Naive thymus-derived CD8-positive, alpha-beta T cell (primary cell): ENCODE data around the gene EDIL3. TPM values are rescaled to one million over a fixed set of nuclear protein-coding genes. Genes with fewer than 3 reads are reported as not detected.
"Not testable (repeated sequence)": the region's sequence is repeated elsewhere in the genome, so short reads cannot be mapped to it uniquely, and the experiment has no call there.

Experiments used
- ATAC-seq, 2 donors: fragments of 150-1000 bp; cut with Tn5 transposase in 1 of 2; sonication (Bioruptor Pico), chemical (Tn5 transposase) in 1 of 2; 1 replicate in 1 of 2; 2 replicates in 1 of 2; pipeline ENCODE4 v1.10.0; 2021; ENCODE audit warnings: mild to moderate bottlenecking in 2 of 2, moderate library complexity in 2 of 2
- POLR2A ChIA-PET: fragments of 350-600 bp; sonication (Branson Sonifier 250); formaldehyde crosslinking; loops from one replicate; lab custom pipeline; 2021; ENCODE audit warnings: antibody characterized with exemption; lab: Charles Lee
- DNase-seq, 10 donors: peaks; one replicate each; pipeline versions ENCODE4 v3.0.0 to v3.0.0-alpha.2; 2020 to 2022
- H3K27ac Mint-ChIP-seq, 10 donors: one replicate each; pipeline ENCODE4 v1.8.0; 2020 to 2022; ENCODE audit warnings: mild to moderate bottlenecking in 10 of 10, mixed read lengths in 10 of 10, moderate library complexity in 4 of 10, inconsistent platforms in 1 of 10
- H3K27me3 Mint-ChIP-seq, 5 donors: one replicate each; pipeline ENCODE4 v1.8.0; 2021 to 2022; ENCODE audit warnings: mixed read lengths in 5 of 5
- H3K36me3 Mint-ChIP-seq, 3 donors: one replicate each; pipeline ENCODE4 v1.8.0; 2020 to 2022; ENCODE audit warnings: mixed read lengths in 3 of 3, mild to moderate bottlenecking in 2 of 3, inconsistent platforms in 1 of 3
- H3K4me1 Mint-ChIP-seq, 4 donors: one replicate each; pipeline ENCODE4 v1.8.0; 2021 to 2022; ENCODE audit warnings: mixed read lengths in 4 of 4
- H3K4me3 Mint-ChIP-seq, 10 donors: one replicate each; pipeline ENCODE4 v1.8.0; 2020 to 2022; ENCODE audit warnings: mild to moderate bottlenecking in 10 of 10, mixed read lengths in 10 of 10, moderate library complexity in 6 of 10, inconsistent platforms in 1 of 10
- H3K9me3 Mint-ChIP-seq, 9 donors: one replicate each; pipeline ENCODE4 v1.8.0; 2020 to 2022; ENCODE audit warnings: mixed read lengths in 9 of 9, mild to moderate bottlenecking in 3 of 9, inconsistent platforms in 1 of 9, moderate library complexity in 1 of 9
- polyA plus RNA-seq, 3 donors: library from polyadenylated mRNA; unstranded; fragments of 300-500 nt; fragmentation: Illumina TruSeq; gene quantifications; one replicate each; pipeline ENCODE4 v1.2.3, GENCODE V29; 2021
- total RNA-seq, 8 experiments: library from RNA in 2 of 8; stranded (reverse) in 2 of 8; gene quantifications; one replicate each; pipeline ENCODE4 v1.2.3 and lab custom pipeline; 2021 to 2026

The EDIL3 gene
- total and polyA plus RNA-seq, 5 experiments from 2014 or later = not detected

DNA sequence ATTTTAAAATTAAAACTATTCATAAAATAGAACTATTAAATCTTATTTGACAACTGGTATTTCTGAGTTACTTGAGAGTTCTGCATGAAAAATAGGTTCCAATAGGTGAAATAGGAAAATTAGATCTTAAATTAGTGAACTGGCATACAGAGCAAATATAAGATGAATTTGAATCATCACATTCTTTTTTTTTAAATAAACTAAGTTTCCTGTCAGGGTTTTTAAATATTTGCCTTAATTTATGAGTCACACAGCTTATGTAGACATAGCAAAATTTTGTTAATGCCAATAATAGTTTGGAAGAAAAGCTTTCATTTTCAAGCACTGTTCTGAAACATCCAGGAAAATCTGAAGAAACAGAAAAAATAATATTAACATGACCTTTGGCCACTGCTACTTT lies 352.4 kb downstream of the EDIL3 start:
- Mint-ChIP-seq H3K4me3 (no peak overlapping the region), H3K27me3 (no peaks in the 10 kb centered on the region), H3K27ac (no peak overlapping the region), H3K4me1 (no peaks in the 10 kb centered on the region), H3K36me3 (no peaks in the 10 kb centered on the region), H3K9me3 (peaks cover 0 to 13% (median 3%) of the 10 kb centered on the region in 9 donors)
- POLR2A ChIA-PET = no interaction called here
- no peak for ATAC-seq
- no peak for DNase-seq

DNA sequence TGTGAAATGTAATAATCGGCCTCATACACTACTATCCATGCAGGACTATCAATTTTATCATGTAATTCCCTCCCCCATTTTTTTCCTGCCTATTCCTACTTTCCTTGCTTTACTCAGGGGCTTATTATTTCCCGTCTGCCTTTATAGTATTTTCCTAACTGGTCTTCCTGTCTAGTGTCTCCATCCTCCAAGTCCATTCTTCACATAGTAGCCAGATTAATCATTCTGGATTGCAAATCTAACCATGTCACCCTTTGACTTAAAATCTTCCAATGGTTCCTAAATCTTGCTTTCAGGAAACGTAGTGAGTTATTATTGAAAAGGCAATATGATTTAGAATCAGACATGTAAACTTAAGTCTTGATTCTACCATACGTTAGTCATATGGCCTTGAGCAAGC lies 356.6 kb downstream of the EDIL3 start:
- Mint-ChIP-seq H3K27ac (no peak overlapping the region), H3K27me3 (no peaks in the 10 kb centered on the region), H3K9me3 (peaks cover 0 to 13% (median 3%) of the 10 kb centered on the region in 9 donors), H3K4me1 (no peaks in the 10 kb centered on the region), H3K36me3 (no peaks in the 10 kb centered on the region), H3K4me3 (no peak overlapping the region)
- ATAC-seq = no peak
- no peak for DNase-seq
- POLR2A ChIA-PET = no interaction called here

- H3K4me1 Mint-ChIP-seq, H3K9me3 Mint-ChIP-seq, H3K27ac Mint-ChIP-seq, DNase-seq, H3K4me3 Mint-ChIP-seq, POLR2A ChIA-PET, ATAC-seq, H3K36me3 Mint-ChIP-seq, H3K27me3 Mint-ChIP-seq: not testable (repeated sequence)
Observed at GRCh38 chr5:84018521-84018920, 366.2 kb downstream of the EDIL3 start.

DNA sequence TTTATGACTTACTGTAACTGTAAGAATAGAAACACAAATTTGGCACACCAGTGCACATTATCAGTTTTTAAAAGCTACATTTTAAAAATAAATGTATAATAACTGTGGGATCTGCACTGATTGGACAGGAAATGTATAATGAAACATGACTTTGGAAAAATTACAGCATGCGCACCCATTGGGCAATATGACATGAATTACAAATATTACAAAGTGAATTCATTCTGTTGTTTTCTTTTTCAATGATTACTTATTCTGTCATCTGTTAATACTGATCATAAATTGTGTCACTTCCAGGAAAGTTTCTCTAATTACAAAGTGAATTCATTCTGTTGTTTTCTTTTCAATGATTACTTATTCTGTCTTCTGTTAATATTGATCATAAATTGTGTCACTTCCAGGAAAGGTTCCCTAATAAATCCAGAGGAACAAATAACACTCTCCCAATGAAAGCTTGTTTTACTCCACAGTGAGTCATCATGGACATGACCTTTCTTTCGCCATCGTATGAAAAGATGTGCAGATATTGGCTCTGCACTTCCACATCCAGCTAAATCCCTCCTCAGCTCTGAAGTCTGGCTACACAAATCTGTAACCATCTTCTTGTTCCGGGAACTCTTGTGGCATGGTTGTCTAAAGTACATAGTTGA lies 367.0 kb downstream of the EDIL3 start:
- Mint-ChIP-seq H3K27me3 (no peaks in the 10 kb centered on the region), H3K9me3 (peaks cover 0 to 10% (median 0%) of the 10 kb centered on the region in 9 donors), H3K4me1 (no peaks in the 10 kb centered on the region), H3K4me3 (no peak overlapping the region), H3K36me3 (no peaks in the 10 kb centered on the region), H3K27ac (no peak overlapping the region)
- ATAC-seq = no peak
- POLR2A ChIA-PET = no interaction called here
- DNase-seq = no peak

- Mint-ChIP-seq H3K36me3 (no peaks in the 10 kb centered on the region), H3K27ac (no peak overlapping the region), H3K4me3 (no peak overlapping the region), H3K9me3 (peaks cover 0 to 18% (median under 1%) of the 10 kb centered on the region in 9 donors), H3K4me1 (no peaks in the 10 kb centered on the region), H3K27me3 (no peaks in the 10 kb centered on the region)
- no peak for ATAC-seq
- POLR2A ChIA-PET = no interaction called here
- DNase-seq = no peak
Observed at GRCh38 chr5:84016085-84016484, 368.6 kb downstream of the EDIL3 start.

DNA sequence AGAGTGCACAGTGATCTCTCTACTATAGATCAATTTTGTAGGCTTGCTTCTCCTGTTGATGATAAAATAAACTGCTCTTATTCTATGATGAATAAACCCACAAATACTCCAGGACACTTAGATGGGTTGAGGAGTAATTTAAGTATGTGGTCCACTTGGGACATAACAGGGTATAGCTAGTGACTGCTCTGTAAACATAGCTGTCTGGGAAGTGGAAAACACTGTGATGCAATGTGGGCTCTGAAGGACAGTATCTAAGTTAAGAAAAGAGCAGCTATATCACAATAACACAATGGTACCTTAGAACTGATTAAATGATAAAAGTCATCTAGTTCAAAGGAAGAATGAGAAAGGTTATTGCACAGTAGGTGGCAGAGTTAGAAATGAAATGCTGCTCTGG lies 369.7 kb downstream of the EDIL3 start:
- no peaks in the 10 kb centered on the region for H3K36me3 Mint-ChIP-seq
- H3K9me3 Mint-ChIP-seq = peaks cover 0 to 18% (median 0%) of the 10 kb centered on the region in 9 donors

GRCh38 chr5:83993803-83994202 lies 390.9 kb downstream of the EDIL3 start:
- DNase-seq (no peak), ATAC-seq (no peak)
- Mint-ChIP-seq H3K36me3 (no peaks in the 10 kb centered on the region), H3K27me3 (peaks cover 0 to 5% (median 0%) of the 10 kb centered on the region in 5 donors), H3K4me3 (no peak overlapping the region), H3K9me3 (peaks cover 0 to 12% (median 2%) of the 10 kb centered on the region in 9 donors), H3K27ac (no peak overlapping the region), H3K4me1 (no peaks in the 10 kb centered on the region)
- POLR2A ChIA-PET = no interaction called here

More for the DNA sequence above, 369.7 kb downstream of the EDIL3 start:
- ATAC-seq (no peak), DNase-seq (no peak)
- no peak overlapping the region for H3K27ac Mint-ChIP-seq
- no peak overlapping the region for H3K4me3 Mint-ChIP-seq
- no peaks in the 10 kb centered on the region for H3K27me3 Mint-ChIP-seq
- no peaks in the 10 kb centered on the region for H3K4me1 Mint-ChIP-seq
- POLR2A ChIA-PET = no interaction called here

DNA sequence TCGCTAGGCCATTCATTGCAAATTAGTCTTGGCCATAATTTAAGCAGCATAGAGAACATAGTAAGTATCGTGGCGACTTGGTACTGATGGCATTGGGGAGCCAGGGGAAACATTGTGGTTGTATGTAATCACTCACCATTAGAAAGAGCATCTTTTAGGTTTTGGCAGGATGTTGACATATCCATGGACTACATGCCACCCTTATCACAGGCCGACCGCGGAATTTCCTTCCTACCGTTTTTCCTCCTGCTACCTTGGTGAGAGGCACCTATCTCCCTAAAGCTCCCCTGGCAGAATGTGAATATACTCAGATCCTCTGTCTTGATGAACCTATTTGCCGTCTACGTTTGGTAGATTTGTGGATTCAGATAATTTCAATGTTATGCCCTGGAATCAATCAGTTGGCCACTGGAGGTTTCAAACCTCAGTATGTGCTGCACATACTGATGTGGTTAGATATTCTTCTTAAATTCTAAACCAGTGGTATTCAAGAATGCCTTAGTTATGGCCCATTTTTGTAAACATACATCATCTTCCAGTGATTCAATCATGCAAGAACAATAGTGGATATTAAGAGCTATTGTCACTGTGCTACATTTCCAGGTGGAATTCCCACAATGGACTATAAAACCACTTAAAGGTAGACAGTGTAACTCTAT lies 393.0 kb downstream of the EDIL3 start:
- Mint-ChIP-seq H3K4me1 (no peaks in the 10 kb centered on the region), H3K27me3 (no peaks in the 10 kb centered on the region), H3K36me3 (no peaks in the 10 kb centered on the region), H3K27ac (no peak overlapping the region), H3K4me3 (no peak overlapping the region), H3K9me3 (peaks cover 0 to 4% (median 0%) of the 10 kb centered on the region in 9 donors)
- ATAC-seq (no peak), DNase-seq (no peak)
- POLR2A ChIA-PET = no interaction called here

- H3K36me3 Mint-ChIP-seq = no peaks in the 10 kb centered on the region
- no peak overlapping the region for H3K4me3 Mint-ChIP-seq
- H3K27me3 Mint-ChIP-seq = no peaks in the 10 kb centered on the region
- H3K27ac Mint-ChIP-seq = no peak overlapping the region
- peaks cover 0 to 3% (median 0%) of the 10 kb centered on the region in 9 donors for H3K9me3 Mint-ChIP-seq
- no peak for DNase-seq
- no peak for ATAC-seq
- H3K4me1 Mint-ChIP-seq = no peaks in the 10 kb centered on the region
- POLR2A ChIA-PET = no interaction called here
Observed at GRCh38 chr5:83988293-83988685, 396.4 kb downstream of the EDIL3 start.

GRCh38 chr5:83987513-83988292 lies 397.0 kb downstream of the EDIL3 start:
- DNase-seq (no peak), ATAC-seq (no peak)
- Mint-ChIP-seq H3K27ac (no peak overlapping the region), H3K9me3 (peaks cover 0 to 3% (median 0%) of the 10 kb centered on the region in 9 donors), H3K4me3 (no peak overlapping the region), H3K36me3 (no peaks in the 10 kb centered on the region), H3K4me1 (no peaks in the 10 kb centered on the region), H3K27me3 (no peaks in the 10 kb centered on the region)
- POLR2A ChIA-PET = no interaction called here

GRCh38 chr5:83983852-83984251 lies 400.8 kb downstream of the EDIL3 start:
- Mint-ChIP-seq H3K36me3 (no peaks in the 10 kb centered on the region), H3K27ac (no peak overlapping the region), H3K4me3 (no peak overlapping the region), H3K27me3 (no peaks in the 10 kb centered on the region), H3K9me3 (peaks cover 0 to 4% (median 0%) of the 10 kb centered on the region in 9 donors), H3K4me1 (no peaks in the 10 kb centered on the region)
- DNase-seq (no peak), ATAC-seq (no peak)
- POLR2A ChIA-PET = no interaction called here

DNA sequence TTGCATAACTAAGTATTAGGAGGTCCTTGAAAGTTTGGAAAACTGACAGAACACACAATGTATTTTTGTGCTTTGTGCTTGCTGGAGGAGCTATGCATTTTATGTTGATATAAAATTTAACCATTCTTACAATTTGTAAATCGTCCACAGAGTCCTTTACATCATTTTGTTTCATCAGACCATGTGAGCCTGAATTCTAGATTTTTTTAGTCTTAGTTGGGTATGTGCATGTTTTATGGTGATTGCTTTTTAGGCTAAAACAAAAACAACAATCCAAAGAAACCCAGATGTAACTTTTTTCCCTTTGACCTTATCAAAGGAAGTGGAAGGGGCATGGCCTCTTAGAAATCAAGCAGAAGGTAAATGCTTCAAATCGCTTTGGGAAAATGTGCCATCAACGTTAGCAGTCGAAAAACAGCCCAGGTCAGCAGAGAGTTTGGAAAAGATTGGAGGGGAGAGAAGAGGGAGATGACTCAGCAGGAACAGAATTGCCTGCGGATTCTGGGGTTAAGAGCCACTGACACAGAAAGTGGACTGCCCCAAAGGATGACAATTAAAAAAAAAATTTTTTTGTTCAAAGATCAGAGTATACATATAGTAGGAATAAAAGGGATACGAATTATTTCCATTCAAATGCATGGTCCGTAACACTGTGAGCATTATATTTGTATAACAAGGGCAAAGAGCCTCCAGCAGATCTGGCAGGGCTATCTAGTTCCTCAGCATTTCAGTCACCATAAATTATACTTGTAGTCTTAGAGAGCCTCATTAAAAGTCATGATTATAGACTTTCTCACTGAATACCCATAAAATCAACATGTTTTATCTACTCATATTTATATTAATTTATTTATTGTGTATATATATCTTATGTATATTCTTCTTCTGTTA lies 410.5 kb downstream of the EDIL3 start:
- Mint-ChIP-seq H3K27ac (no peak overlapping the region), H3K9me3 (no peaks in the 10 kb centered on the region), H3K36me3 (no peaks in the 10 kb centered on the region), H3K4me3 (no peak overlapping the region), H3K4me1 (no peaks in the 10 kb centered on the region), H3K27me3 (no peaks in the 10 kb centered on the region)
- DNase-seq = no peak
- POLR2A ChIA-PET = no interaction called here
- no peak for ATAC-seq
